H1 (cell line): ENCODE measurements around the gene SMTN. TPM values are rescaled to one million over a fixed set of nuclear protein-coding genes. Genes with fewer than 3 reads are reported as not detected.

Source experiments
- CTCF ChIA-PET: fragments of 300-600 bp; sonication (Branson Sonifier 250); formaldehyde crosslinking; loops from one replicate; lab custom pipeline; 2021; ENCODE audit not compliant: partially characterized antibody; lab: Charles Lee
- POLR2A ChIA-PET: fragments of 300-600 bp; sonication (Branson Sonifier 250); formaldehyde crosslinking; loops from one replicate; lab custom pipeline; 2021; ENCODE audit warnings: inconsistent platforms; ENCODE audit not compliant: partially characterized antibody; lab: Charles Lee
- DNase-seq, 2 experiments: peaks; one replicate each; pipeline versions ENCODE4 v3.0.0 to v3.0.0-alpha.2; 2010 to 2022; ENCODE audit warnings: low spot score in 2 of 2, low read depth in 1 of 2, mixed read lengths in 1 of 2
- FAIRE-seq: peaks from 2 replicates; lab custom pipeline; 2011; peaks lifted over from hg19 to GRCh38; lab: Jason Lieb, UNC
- H2AFZ ChIP-seq: 2 replicates; pipeline ENCODE4 v1.8.1; 2012; ENCODE audit warnings: low read length, inconsistent platforms
- H2AK5ac ChIP-seq: 2 replicates; pipeline ENCODE4 v1.6.1; 2013; ENCODE audit warnings: low read depth, low read length
- H2BK120ac ChIP-seq: replicated peaks from 2 replicates; pipeline ENCODE3; 2013; ENCODE audit warnings: low read depth, low read length, inconsistent platforms
- H2BK12ac ChIP-seq: 2 replicates; pipeline ENCODE4 v1.6.1; 2013; ENCODE audit warnings: low read depth, low read length
- H2BK15ac ChIP-seq: 2 replicates; pipeline ENCODE4 v1.6.1; 2013; ENCODE audit warnings: low read length
- H2BK20ac ChIP-seq: 2 replicates; pipeline ENCODE4 v1.6.1; 2013; ENCODE audit warnings: low read length
- H2BK5ac ChIP-seq: 2 replicates; pipeline ENCODE4 v1.6.1; 2013; ENCODE audit warnings: low read depth, low read length
- H3K14ac ChIP-seq: 2 replicates; pipeline ENCODE4 v1.6.1; 2013; ENCODE audit warnings: inconsistent platforms; ENCODE audit not compliant: insufficient read length
- H3K18ac ChIP-seq: 2 replicates; pipeline ENCODE4 v1.6.1; 2013; ENCODE audit warnings: low read length; ENCODE audit errors: extremely low read depth
- H3K23ac ChIP-seq: 2 replicates; pipeline ENCODE4 v1.6.1; 2013; ENCODE audit warnings: inconsistent platforms; ENCODE audit not compliant: insufficient read length
- H3K23me2 ChIP-seq: 2 replicates; pipeline ENCODE4 v1.6.1; 2013; ENCODE audit warnings: low read depth, low read length
- H3K27ac ChIP-seq: 2 replicates; pipeline ENCODE4 v1.6.1; 2011; ENCODE audit warnings: low read depth, low read length, inconsistent platforms
- H3K27me3 ChIP-seq, 4 experiments: replicated peaks in 1 of 4; 1 replicate in 1 of 4; 2 replicates in 3 of 4; pipeline versions ENCODE4 v1.6.1 to v1.8.1; 2011 to 2013; ENCODE audit warnings: low read length in 3 of 4, mild to moderate bottlenecking in 3 of 4, inconsistent platforms in 2 of 4, mixed read lengths in 2 of 4, moderate library complexity in 1 of 4; ENCODE audit not compliant: control insufficient read depth in 3 of 4, insufficient read depth in 3 of 4; ENCODE audit errors: extremely low read depth in 1 of 4
- H3K36me3 ChIP-seq, 4 experiments: 2 replicates each; pipeline versions ENCODE4 v1.6.1 to v1.8.1; 2011 to 2013; ENCODE audit warnings: mild to moderate bottlenecking in 4 of 4, low read length in 3 of 4, moderate library complexity in 2 of 4, control low read depth in 1 of 4, inconsistent platforms in 1 of 4; ENCODE audit not compliant: insufficient read depth in 4 of 4, control insufficient read depth in 2 of 4
- H3K4ac ChIP-seq: replicated peaks from 2 replicates; pipeline ENCODE3; 2013; ENCODE audit warnings: low read length, low read depth, mixed read lengths, inconsistent platforms; ENCODE audit not compliant: insufficient read length
- H3K4me1 ChIP-seq, 4 experiments: replicated peaks in 1 of 4; 1 replicate in 1 of 4; 2 replicates in 3 of 4; pipeline versions ENCODE4 v1.6.1 to v1.8.1; 2011 to 2013; ENCODE audit warnings: low read length in 3 of 4, inconsistent platforms in 2 of 4, mixed read lengths in 1 of 4; ENCODE audit not compliant: insufficient read depth in 4 of 4, control insufficient read depth in 3 of 4
- H3K4me2 ChIP-seq, 2 experiments: 2 replicates each; pipeline versions ENCODE4 v1.6.1 to v1.8.1; 2011 to 2013; ENCODE audit warnings: low read depth in 2 of 2, low read length in 2 of 2, control low read depth in 1 of 2, inconsistent platforms in 1 of 2, mild to moderate bottlenecking in 1 of 2; ENCODE audit not compliant: insufficient read depth in 1 of 2
- H3K4me3 ChIP-seq, 4 experiments: fragments of 200-600, 300-600 bp in 1 of 4; sonication (generic), shearing (Covaris generic), sonication (Bioruptor Twin) in 1 of 4; 2 replicates each; pipeline versions ENCODE4 v1.5.1 to v1.8.1; 2011 to 2016; ENCODE audit warnings: low read length in 4 of 4, low read depth in 3 of 4, control low read depth in 2 of 4, inconsistent platforms in 2 of 4, mild to moderate bottlenecking in 2 of 4, mixed read lengths in 1 of 4, moderate library complexity in 1 of 4; ENCODE audit not compliant: insufficient read depth in 2 of 4; ENCODE audit errors: extremely low read depth in 1 of 4
- H3K56ac ChIP-seq: replicated peaks from 2 replicates; pipeline ENCODE3; 2013; ENCODE audit warnings: low read depth, mild to moderate bottlenecking, mixed read lengths, low read length, inconsistent platforms; ENCODE audit not compliant: insufficient read length
- H3K79me1 ChIP-seq: 2 replicates; pipeline ENCODE4 v1.6.1; 2013; ENCODE audit warnings: low read depth, low read length, control low read depth
- H3K79me2 ChIP-seq, 2 experiments: 2 replicates each; pipeline versions ENCODE4 v1.6.1 to v1.8.1; 2012 to 2013; ENCODE audit warnings: low read length in 2 of 2, mild to moderate bottlenecking in 2 of 2, inconsistent platforms in 1 of 2; ENCODE audit not compliant: insufficient read depth in 2 of 2, control insufficient read depth in 1 of 2
- H3K9ac ChIP-seq, 4 experiments: replicated peaks in 1 of 4; 1 replicate in 1 of 4; 2 replicates in 3 of 4; pipeline versions ENCODE4 v1.6.1 to v1.8.1; 2011 to 2013; ENCODE audit warnings: low read depth in 3 of 4, low read length in 3 of 4, control low read depth in 2 of 4, mild to moderate bottlenecking in 2 of 4, moderate library complexity in 2 of 4, inconsistent platforms in 1 of 4; ENCODE audit errors: extremely low read depth in 1 of 4
- H3K9me3 ChIP-seq, 2 experiments: 2 replicates each; pipeline versions ENCODE4 v1.6.1 to v1.8.1; 2012 to 2013; ENCODE audit warnings: mild to moderate bottlenecking in 2 of 2, moderate library complexity in 2 of 2, control low read depth in 1 of 2, inconsistent platforms in 1 of 2, low read depth in 1 of 2, low read length in 1 of 2, mixed read lengths in 1 of 2; ENCODE audit not compliant: insufficient read depth in 2 of 2
- H4K20me1 ChIP-seq, 2 experiments: replicated peaks in 1 of 2; 2 replicates each; pipeline versions ENCODE3 to v1.8.1; 2011 to 2013; ENCODE audit warnings: inconsistent platforms in 2 of 2, low read length in 2 of 2, mild to moderate bottlenecking in 1 of 2; ENCODE audit not compliant: insufficient read depth in 2 of 2, control insufficient read depth in 1 of 2
- H4K5ac ChIP-seq: 2 replicates; pipeline ENCODE4 v1.6.1; 2013; ENCODE audit warnings: low read length, low read depth, mixed read lengths, inconsistent platforms; ENCODE audit not compliant: insufficient read length
- H4K8ac ChIP-seq: 2 replicates; pipeline ENCODE4 v1.8.0; 2013; ENCODE audit warnings: mild to moderate bottlenecking, moderate library complexity, low read length, inconsistent platforms; ENCODE audit not compliant: insufficient read depth; ENCODE audit errors: extremely low read depth
- H4K91ac ChIP-seq: replicated peaks from 2 replicates; pipeline ENCODE3; 2013; ENCODE audit warnings: low read length, mixed read lengths, inconsistent platforms; ENCODE audit not compliant: insufficient read length
- ATF2 ChIP-seq: IDR thresholded peaks from 2 replicates; pipeline ENCODE4 v1.6.1; 2012; ENCODE audit warnings: low read length, inconsistent platforms
- CBX5 ChIP-seq: fragments of 300-800, 300-1000 bp; sonication (generic); IDR thresholded peaks from 2 replicates; pipeline ENCODE4 v1.7.1; 2016; ENCODE audit warnings: antibody characterized with exemption, low read length, low read depth
- CEBPB ChIP-seq: IDR thresholded peaks from 2 replicates; pipeline ENCODE4 v1.6.1; 2012; ENCODE audit warnings: low read depth, low read length
- CHD1 ChIP-seq: IDR thresholded peaks from 2 replicates; pipeline ENCODE4 v1.6.1; 2012; ENCODE audit warnings: low read depth, low read length, improper control_type of control experiment
- CREB1 ChIP-seq: IDR thresholded peaks from 2 replicates; pipeline ENCODE4 v1.6.1; 2012; ENCODE audit warnings: inconsistent platforms
- KDM5A ChIP-seq: fragments of 200-600 bp; IDR thresholded peaks from 2 replicates; pipeline ENCODE4 v1.7.1; 2012; ENCODE audit warnings: mild to moderate bottlenecking, low read length, inconsistent platforms, mixed read lengths
- PHF8 ChIP-seq: fragments of 200-600 bp; sonication (generic); conservative IDR thresholded peaks from 2 replicates; pipeline ENCODE4 v1.7.1; 2012; ENCODE audit warnings: low read depth, mild to moderate bottlenecking, inconsistent platforms, low read length, moderate library complexity
- POLR2AphosphoS5 ChIP-seq: IDR thresholded peaks from 2 replicates; pipeline ENCODE4 v1.6.1; 2011; ENCODE audit warnings: low read depth, low read length
- RNF2 ChIP-seq: fragments of 200-900, 300-1000 bp; sonication (generic); IDR thresholded peaks from 2 replicates; pipeline ENCODE4 v1.7.1; 2016; ENCODE audit warnings: borderline replicate concordance, low read depth, mild to moderate bottlenecking, antibody characterized with exemption, low read length; ENCODE audit not compliant: poor library complexity, severe bottlenecking; ENCODE audit errors: missing control alignments
- SAP30 ChIP-seq: fragments of 300-600 bp; sonication (generic); IDR thresholded peaks from 2 replicates; pipeline ENCODE4 v1.7.1; 2012; ENCODE audit warnings: low read length, moderate library complexity, mild to moderate bottlenecking, inconsistent platforms; ENCODE audit not compliant: insufficient read depth, insufficient replicate concordance
- WGBS, 2 experiments: shearing (Covaris generic) in 1 of 2; methylation state at CpG; one replicate each; pipeline versions ENCODE4 v1.1.6 to v1.1.7; 2013 to 2015; ENCODE audit warnings: low lambda C conversion rate in 2 of 2, mixed read lengths in 2 of 2, inconsistent platforms in 1 of 2, low coverage in 1 of 2, missing lambda C conversion rate in 1 of 2; ENCODE audit not compliant: insufficient replicate concordance in 2 of 2, insufficient coverage in 1 of 2, insufficient read length in 1 of 2; ENCODE audit errors: extremely low coverage in 1 of 2, missing lambda C conversion rate in 1 of 2; 5-methylcytosine and 5-hydroxymethylcytosine counted together
- polyA plus RNA-seq, 7 experiments: library from polyadenylated mRNA; depleted of rRNA in 3 of 7; stranded (reverse) in 5 of 7; unstranded in 2 of 7; fragments of >200 nt in 5 of 7; fragments of 200-250 nt in 2 of 7; gene quantifications; 1 replicate in 5 of 7; 2 replicates in 1 of 7; 4 replicates in 1 of 7; pipeline versions ENCODE4 v1.2.1 to v1.2.3, GENCODE V29; 2011 to 2013; ENCODE audit warnings: missing spikeins in 2 of 7, mixed read lengths in 2 of 7
- total RNA-seq: library from RNA; stranded (reverse); fragmentation: NEBNext Ultra II Directional; extraction: Animal tissue kit (Norgen Biotek cat#: 25700); gene quantifications from 2 replicates; pipeline ENCODE4 v1.2.1, GENCODE V29; 2021

Gene SMTN
- total and polyA plus RNA-seq, 2 of the 8 experiments (the other 6 are each of a cell fraction or from before 2014, with no cell fraction given) = 12.3 to 20.8 TPM

GRCh38 chr22:31139066-31139465 lies 57.9 kb downstream of the SMTN start:
- Histone ChIP-seq H3K79me2 (peaks cover 0 to 20% of the 10 kb centered on the region in 2 experiments; a peak in 3 of 4 replicates), H3K9me3 (no peaks in the 10 kb centered on the region), H2AFZ (no peak overlapping the region), H3K79me1 (peaks cover 15% of the 10 kb centered on the region; the same call in 1 of the 2 replicates), H3K27ac (no peak overlapping the region), H3K4me3 (peak overlapping the region; percentile 50 to 77 (median 55); a peak in 7 of 8 replicates), H3K4ac (no peak overlapping the region), H2BK120ac (no peak overlapping the region), H4K5ac (no peak overlapping the region), H3K27me3 (0 out of 7 replicates have a peak, but pooled peaks cover 0 to 3% (median 0%) of the 10 kb centered on the region in 4 experiments), H3K4me2 (peak overlapping the region; percentile 87 to 99), H2BK15ac (no peak overlapping the region), H3K18ac (0 out of 2 replicates have a peak overlapping the region, but pooled peaks have one; percentile 91), H3K23me2 (peaks cover 12% of the 10 kb centered on the region), H3K9ac (peak overlapping the region in 1 of 4 experiments; percentile 55; a peak in 2 of 7 replicates), H3K4me1 (peaks cover 7 to 25% (median 17%) of the 10 kb centered on the region in 4 experiments), H3K23ac (no peak overlapping the region), H4K91ac (peak overlapping the region; percentile 98), H2BK12ac (0 out of 2 replicates have a peak overlapping the region, but pooled peaks have one; percentile 99), H3K14ac (no peak overlapping the region), H3K56ac (no peak overlapping the region), H3K36me3 (peaks cover 6 to 24% (median 13%) of the 10 kb centered on the region in 4 experiments; a peak in 7 of 8 replicates), H4K8ac (peak overlapping the region; percentile 16; the same call in 1 of the 2 replicates), H4K20me1 (peaks cover 4 to 22% of the 10 kb centered on the region in 2 experiments), H2BK20ac (0 out of 2 replicates have a peak overlapping the region, but pooled peaks have one; percentile 57), H2AK5ac (no peak overlapping the region), H2BK5ac (peak overlapping the region; percentile 93; the same call in 1 of the 2 replicates)
- ChIA-PET CTCF (interaction anchor here (0.5 to 6.1 kb wide), 7 partner anchors 11 to 157 kb away, joined by 3 to 49 read pairs (median 4); no protein-coding TSS in a partner anchor), POLR2A (interaction anchor here (1.3 to 2.7 kb wide), 3 partner anchors 8 to 129 kb away, joined by 3 to 12 read pairs (median 6); no protein-coding TSS in a partner anchor)
- 81% methylated on average over 3 of the region's 3 CpGs; no CpG with 5 or more reads in 1 of the 2 experiments for WGBS, 2 experiments
- DNase-seq = no peak
- FAIRE-seq = no peak
- TF ChIP-seq KDM5A = no peak
- TF ChIP-seq CHD1 = no peak
- TF ChIP-seq SAP30 = no peak
- no peak for TF ChIP-seq ATF2
- no peak for TF ChIP-seq CBX5
- no peak for TF ChIP-seq PHF8
- no peak for TF ChIP-seq POLR2AphosphoS5
- no peak for TF ChIP-seq RNF2
- TF ChIP-seq CEBPB = no peak
- TF ChIP-seq CREB1 = no peak
